Liver (tissue), 9 donors: ENCODE measurements around the gene OGA. TPM values are rescaled to one million over a fixed set of nuclear protein-coding genes. Genes with fewer than 3 reads are reported as not detected.

Experiments used
- DNase-seq: peaks from one replicate; pipeline ENCODE4 v3.0.0-alpha.2; 2017; ENCODE audit warnings: low spot score
- H3K27ac ChIP-seq, 2 donors: one replicate each; pipeline ENCODE4 v1.7.0; 2013; ENCODE audit warnings: inconsistent platforms in 2 of 2, low read length in 2 of 2, control low read depth in 1 of 2, low read depth in 1 of 2, mild to moderate bottlenecking in 1 of 2
- H3K27me3 ChIP-seq, 4 donors: one replicate each; pipeline versions ENCODE4 v1.6.1 to v1.7.0; 2013; ENCODE audit warnings: low read length in 3 of 4, inconsistent platforms in 1 of 4, mild to moderate bottlenecking in 1 of 4, moderate library complexity in 1 of 4; ENCODE audit not compliant: control insufficient read depth in 4 of 4, insufficient read depth in 4 of 4
- H3K36me3 ChIP-seq, 4 donors: one replicate each; pipeline versions ENCODE4 v1.6.1 to v1.7.0; 2013; ENCODE audit warnings: low read length in 3 of 4, mild to moderate bottlenecking in 3 of 4, low read depth in 1 of 4, moderate library complexity in 1 of 4; ENCODE audit not compliant: control insufficient read depth in 4 of 4, insufficient read depth in 3 of 4
- H3K4me1 ChIP-seq, 4 donors: one replicate each; pipeline versions ENCODE4 v1.6.1 to v1.7.0; 2013; ENCODE audit warnings: low read length in 3 of 4, mild to moderate bottlenecking in 3 of 4, moderate library complexity in 1 of 4; ENCODE audit not compliant: control insufficient read depth in 4 of 4, insufficient read depth in 4 of 4
- H3K4me3 ChIP-seq, 3 donors: one replicate each; pipeline versions ENCODE4 v1.6.1 to v1.7.0; 2013; ENCODE audit warnings: low read length in 3 of 3, control low read depth in 1 of 3, low read depth in 1 of 3, mild to moderate bottlenecking in 1 of 3
- H3K9ac ChIP-seq, 2 donors: one replicate each; pipeline ENCODE4 v1.7.0; 2013; ENCODE audit warnings: low read length in 2 of 2, mild to moderate bottlenecking in 2 of 2, moderate library complexity in 2 of 2, control low read depth in 1 of 2, low read depth in 1 of 2
- H3K9me3 ChIP-seq, 4 donors: one replicate each; pipeline versions ENCODE4 v1.6.1 to v1.7.0; 2013; ENCODE audit warnings: low read length in 3 of 4; ENCODE audit not compliant: control insufficient read depth in 4 of 4
- EGR1 ChIP-seq, 2 donors: IDR thresholded peaks; 2 replicates each; pipeline ENCODE4 v1.6.1; 2016 to 2018; ENCODE audit warnings: antibody characterized with exemption in 2 of 2, low read depth in 2 of 2
- FOXA1 ChIP-seq: IDR thresholded peaks from 2 replicates; pipeline ENCODE4 v1.6.1; 2016; ENCODE audit warnings: antibody characterized with exemption
- FOXA2 ChIP-seq: IDR thresholded peaks from 2 replicates; pipeline ENCODE4 v1.6.1; 2016; ENCODE audit warnings: antibody characterized with exemption
- GABPA ChIP-seq, 2 donors: IDR thresholded peaks in 1 of 2; conservative IDR thresholded peaks in 1 of 2; 2 replicates each; pipeline ENCODE4 v1.6.1; 2016; ENCODE audit warnings: antibody characterized with exemption in 2 of 2, mild to moderate bottlenecking in 1 of 2, moderate library complexity in 1 of 2
- HNF4A ChIP-seq, 2 donors: conservative IDR thresholded peaks; 2 replicates each; pipeline ENCODE4 v1.6.1; 2016; ENCODE audit warnings: antibody characterized with exemption in 2 of 2, mild to moderate bottlenecking in 2 of 2
- HNF4G ChIP-seq: IDR thresholded peaks from 2 replicates; pipeline ENCODE4 v1.6.1; 2016; ENCODE audit warnings: antibody characterized with exemption
- JUND ChIP-seq, 2 donors: IDR thresholded peaks; 2 replicates each; pipeline ENCODE4 v1.6.1; 2016; ENCODE audit warnings: antibody characterized with exemption in 2 of 2
- MAX ChIP-seq: IDR thresholded peaks from 2 replicates; pipeline ENCODE4 v1.6.1; 2016; ENCODE audit warnings: antibody characterized with exemption
- RXRA ChIP-seq, 2 donors: IDR thresholded peaks; 2 replicates each; pipeline ENCODE4 v1.6.1; 2017 to 2018; ENCODE audit warnings: antibody characterized with exemption in 2 of 2, mild to moderate bottlenecking in 1 of 2
- SP1 ChIP-seq: IDR thresholded peaks from 2 replicates; pipeline ENCODE4 v1.6.1; 2018; ENCODE audit warnings: antibody characterized with exemption, mild to moderate bottlenecking
- TAF1 ChIP-seq: conservative IDR thresholded peaks from 2 replicates; pipeline ENCODE4 v1.6.1; 2016; ENCODE audit warnings: antibody characterized with exemption, mild to moderate bottlenecking
- YY1 ChIP-seq: IDR thresholded peaks from 2 replicates; pipeline ENCODE4 v1.6.1; 2016; ENCODE audit warnings: antibody characterized with exemption, mild to moderate bottlenecking
- WGBS: extraction: QIAGEN DNeasy Blood & Tissue Kit; methylation state at CpG from one replicate; pipeline ENCODE4 v1.1.7; 2013; 5-methylcytosine and 5-hydroxymethylcytosine counted together
- polyA plus RNA-seq, 2 donors: library from polyadenylated mRNA; stranded (reverse) in 1 of 2; unstranded in 1 of 2; fragments of 200-250 nt in 1 of 2; fragments of >200 nt in 1 of 2; fragmentation: Nextera tagmentation in 1 of 2; extraction: Ambion mirVana in 1 of 2; gene quantifications; one replicate each; pipeline versions ENCODE4 v1.2.1 to v1.2.3, GENCODE V29; 2013 to 2015
- total RNA-seq, 2 donors: library from RNA; depleted of rRNA; stranded (reverse); fragments of >200 nt; gene quantifications; one replicate each; pipeline ENCODE4 v1.2.3, GENCODE V29; 2014
- TF ChIP-seq, protein P1 (sequence below): IDR thresholded peaks from 2 replicates; pipeline ENCODE4 v1.6.1; 2016; ENCODE audit warnings: antibody characterized with exemption, mild to moderate bottlenecking
- TF ChIP-seq, protein P2 (sequence below): fragments of 150-350 bp; IDR thresholded peaks from 2 replicates; pipeline ENCODE4 v1.5.1; 2017; ENCODE audit warnings: improper control_type of control experiment, low read depth, low read length; ENCODE audit not compliant: missing input control
- TF ChIP-seq, protein P3 (sequence below): IDR thresholded peaks from 2 replicates; pipeline ENCODE4 v1.6.1; 2016; ENCODE audit warnings: antibody characterized with exemption
- donor health status: healthy.
- donor health status: healthy.
- donor health status: healthy.
- donor health status: healthy.
- donor health status: healthy.

OGA gene
- total and polyA plus RNA-seq, 4 donors, result 18.0 to 64.3 (median 41.4) TPM

DNA sequence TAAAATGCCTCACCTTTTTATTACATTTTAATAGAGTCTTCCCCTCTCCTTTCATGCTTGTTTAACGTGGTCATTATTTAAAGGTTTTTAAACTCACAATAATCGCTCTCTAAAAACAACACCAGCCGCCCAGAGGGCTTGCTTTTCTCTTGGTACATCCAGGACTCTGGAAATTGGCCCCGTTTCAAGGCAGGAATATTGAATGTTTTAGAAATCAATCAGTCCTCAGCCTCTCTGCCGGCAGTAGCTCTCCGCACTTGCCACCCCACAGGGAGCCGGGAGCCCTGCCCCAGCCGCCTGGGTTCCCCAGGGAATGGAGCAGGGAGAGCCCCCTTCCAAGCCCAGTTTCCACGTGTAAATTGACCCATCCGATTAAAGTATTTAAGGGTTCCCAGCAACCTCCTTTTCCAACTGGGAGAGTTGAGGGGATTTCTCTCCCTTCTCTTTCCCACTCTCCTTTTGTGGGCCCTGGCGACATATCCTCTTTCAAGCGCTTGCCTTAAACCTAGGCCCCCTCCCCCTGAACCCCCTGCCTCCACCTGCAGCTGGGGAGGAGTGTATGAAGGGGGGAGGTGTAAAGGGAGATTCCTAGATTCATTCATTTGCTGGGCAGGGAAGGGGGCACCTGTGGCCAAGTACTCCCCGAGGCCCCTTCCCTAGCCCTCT is 44.2 kb downstream of the OGA start:
- peaks cover 0 to 21% (median 4%) of the 10 kb centered on the region in 4 donors for H3K27me3 ChIP-seq
- DNase-seq, result no peak
- 13% methylated on average over 13 of the region's 13 CpGs for WGBS

DNA sequence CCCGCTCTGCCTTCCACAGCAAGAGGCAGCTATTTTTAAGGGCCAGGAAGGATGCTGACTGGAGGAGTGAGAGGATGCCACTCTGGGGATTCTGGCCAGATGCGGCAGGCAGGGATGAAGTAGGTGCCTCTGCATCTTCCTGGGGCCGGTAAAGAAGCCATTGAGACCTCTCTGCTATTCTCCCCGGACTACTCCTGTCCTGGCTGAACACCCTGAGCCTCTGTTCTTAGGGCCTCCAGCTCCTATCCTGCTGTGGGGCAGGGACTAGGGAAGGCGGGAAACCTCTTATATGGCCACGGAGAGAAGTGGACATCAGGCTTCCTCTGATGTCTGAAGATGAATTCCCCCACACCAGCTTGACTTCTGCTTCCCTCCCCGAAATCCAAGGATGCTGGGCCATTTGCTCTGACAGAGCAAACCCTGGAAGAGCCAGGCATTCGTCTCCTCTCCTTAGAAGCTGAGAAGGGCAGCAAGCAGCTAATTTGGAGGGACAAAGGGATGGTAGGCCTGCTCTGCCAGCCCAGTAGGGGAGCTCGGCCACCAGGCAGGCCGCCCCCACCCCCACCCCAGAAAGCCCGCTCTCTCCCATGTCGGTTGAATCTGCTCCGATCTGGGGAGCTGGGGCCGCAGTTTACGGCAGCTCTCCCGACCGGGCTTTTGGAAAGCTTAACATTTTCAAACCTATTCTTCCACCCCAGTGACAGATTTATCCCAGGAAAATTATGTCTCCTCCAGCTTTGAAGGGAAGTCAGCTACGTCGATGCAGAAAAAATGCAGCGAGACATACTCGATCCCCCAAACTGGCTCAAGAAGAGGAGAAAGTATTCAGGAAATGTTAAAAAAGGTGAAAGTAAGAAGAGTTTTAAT is 45.1 kb downstream of the OGA start:
- no peak overlapping the region for H3K4me3 ChIP-seq
- TF ChIP-seq HNF4A (conservative IDR thresholded peaks at IDR 0.05) (no peak), FOXA1 (no peak), RXRA (IDR thresholded peaks at IDR 0.05) (no peak), FOXA2 (no peak), MAX (no peak), JUND (IDR thresholded peaks at IDR 0.05) (no peak), YY1 (no peak), HNF4G (no peak), SP1 (no peak), EGR1 (IDR thresholded peaks at IDR 0.05; ENCODE audit: low read depth in 2 of 2) (no peak), TAF1 (no peak)
- TF ChIP-seq, protein P1, sequence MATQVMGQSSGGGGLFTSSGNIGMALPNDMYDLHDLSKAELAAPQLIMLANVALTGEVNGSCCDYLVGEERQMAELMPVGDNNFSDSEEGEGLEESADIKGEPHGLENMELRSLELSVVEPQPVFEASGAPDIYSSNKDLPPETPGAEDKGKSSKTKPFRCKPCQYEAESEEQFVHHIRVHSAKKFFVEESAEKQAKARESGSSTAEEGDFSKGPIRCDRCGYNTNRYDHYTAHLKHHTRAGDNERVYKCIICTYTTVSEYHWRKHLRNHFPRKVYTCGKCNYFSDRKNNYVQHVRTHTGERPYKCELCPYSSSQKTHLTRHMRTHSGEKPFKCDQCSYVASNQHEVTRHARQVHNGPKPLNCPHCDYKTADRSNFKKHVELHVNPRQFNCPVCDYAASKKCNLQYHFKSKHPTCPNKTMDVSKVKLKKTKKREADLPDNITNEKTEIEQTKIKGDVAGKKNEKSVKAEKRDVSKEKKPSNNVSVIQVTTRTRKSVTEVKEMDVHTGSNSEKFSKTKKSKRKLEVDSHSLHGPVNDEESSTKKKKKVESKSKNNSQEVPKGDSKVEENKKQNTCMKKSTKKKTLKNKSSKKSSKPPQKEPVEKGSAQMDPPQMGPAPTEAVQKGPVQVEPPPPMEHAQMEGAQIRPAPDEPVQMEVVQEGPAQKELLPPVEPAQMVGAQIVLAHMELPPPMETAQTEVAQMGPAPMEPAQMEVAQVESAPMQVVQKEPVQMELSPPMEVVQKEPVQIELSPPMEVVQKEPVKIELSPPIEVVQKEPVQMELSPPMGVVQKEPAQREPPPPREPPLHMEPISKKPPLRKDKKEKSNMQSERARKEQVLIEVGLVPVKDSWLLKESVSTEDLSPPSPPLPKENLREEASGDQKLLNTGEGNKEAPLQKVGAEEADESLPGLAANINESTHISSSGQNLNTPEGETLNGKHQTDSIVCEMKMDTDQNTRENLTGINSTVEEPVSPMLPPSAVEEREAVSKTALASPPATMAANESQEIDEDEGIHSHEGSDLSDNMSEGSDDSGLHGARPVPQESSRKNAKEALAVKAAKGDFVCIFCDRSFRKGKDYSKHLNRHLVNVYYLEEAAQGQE, result no peak
- TF ChIP-seq, protein P2, sequence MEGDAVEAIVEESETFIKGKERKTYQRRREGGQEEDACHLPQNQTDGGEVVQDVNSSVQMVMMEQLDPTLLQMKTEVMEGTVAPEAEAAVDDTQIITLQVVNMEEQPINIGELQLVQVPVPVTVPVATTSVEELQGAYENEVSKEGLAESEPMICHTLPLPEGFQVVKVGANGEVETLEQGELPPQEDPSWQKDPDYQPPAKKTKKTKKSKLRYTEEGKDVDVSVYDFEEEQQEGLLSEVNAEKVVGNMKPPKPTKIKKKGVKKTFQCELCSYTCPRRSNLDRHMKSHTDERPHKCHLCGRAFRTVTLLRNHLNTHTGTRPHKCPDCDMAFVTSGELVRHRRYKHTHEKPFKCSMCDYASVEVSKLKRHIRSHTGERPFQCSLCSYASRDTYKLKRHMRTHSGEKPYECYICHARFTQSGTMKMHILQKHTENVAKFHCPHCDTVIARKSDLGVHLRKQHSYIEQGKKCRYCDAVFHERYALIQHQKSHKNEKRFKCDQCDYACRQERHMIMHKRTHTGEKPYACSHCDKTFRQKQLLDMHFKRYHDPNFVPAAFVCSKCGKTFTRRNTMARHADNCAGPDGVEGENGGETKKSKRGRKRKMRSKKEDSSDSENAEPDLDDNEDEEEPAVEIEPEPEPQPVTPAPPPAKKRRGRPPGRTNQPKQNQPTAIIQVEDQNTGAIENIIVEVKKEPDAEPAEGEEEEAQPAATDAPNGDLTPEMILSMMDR, result no peak
- TF ChIP-seq, protein P3, sequence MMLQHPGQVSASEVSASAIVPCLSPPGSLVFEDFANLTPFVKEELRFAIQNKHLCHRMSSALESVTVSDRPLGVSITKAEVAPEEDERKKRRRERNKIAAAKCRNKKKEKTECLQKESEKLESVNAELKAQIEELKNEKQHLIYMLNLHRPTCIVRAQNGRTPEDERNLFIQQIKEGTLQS, result no peak
- WGBS, result 29% methylated on average over 21 of the region's 21 CpGs
- H3K4me1 ChIP-seq, result peaks cover 0 to 10% (median 5%) of the 10 kb centered on the region in 4 donors
- no peak overlapping the region for H3K27ac ChIP-seq
- H3K27me3 ChIP-seq, result peaks cover 0 to 18% (median 5%) of the 10 kb centered on the region in 4 donors
- no peak for DNase-seq
- no peak overlapping the region for H3K9ac ChIP-seq
- H3K36me3 ChIP-seq, result no peaks in the 10 kb centered on the region
- H3K9me3 ChIP-seq, result no peaks in the 10 kb centered on the region

More for the DNA sequence above, 44.2 kb downstream of the OGA start:
- no peak overlapping the region for H3K27ac ChIP-seq
- H3K36me3 ChIP-seq, result no peaks in the 10 kb centered on the region
- H3K9ac ChIP-seq, result no peak overlapping the region
- H3K4me3 ChIP-seq, result no peak overlapping the region
- peaks cover 4 to 16% (median 10%) of the 10 kb centered on the region in 4 donors for H3K4me1 ChIP-seq
- H3K9me3 ChIP-seq, result no peaks in the 10 kb centered on the region
- TF ChIP-seq MAX (no peak), FOXA2 (no peak), GABPA (IDR thresholded peaks at IDR 0.05 in 1 of 2, conservative IDR thresholded peaks at IDR 0.05 in 1 of 2) (no peak)
- TF ChIP-seq, protein P3, result no peak
